Caco-2 (cell line): Measurements from ENCODE around the gene HAUS3. TPM values are rescaled to one million over a fixed set of nuclear protein-coding genes. Genes with fewer than 3 reads are reported as not detected.
"Not testable (repeated sequence)": the region's sequence is repeated elsewhere in the genome, so short reads cannot be mapped to it uniquely, and the experiment has no call there.

Experiments used
- BruUV-seq: library from RNA; stranded (reverse); fragments of 400-500 nt; replicated peaks from 2 replicates; lab custom pipeline; 2021; lab: Mats Ljungman, UMichigan
- CTCF ChIA-PET: fragments of 300-600 bp; sonication (Branson Sonifier 250); formaldehyde crosslinking; loops from one replicate; lab custom pipeline; 2022; ENCODE audit warnings: antibody characterized with exemption; lab: Charles Lee
- POLR2A ChIA-PET: fragments of 300-600 bp; sonication (Branson Sonifier 250); formaldehyde crosslinking; loops from one replicate; lab custom pipeline; 2022; ENCODE audit warnings: antibody characterized with exemption; lab: Charles Lee
- DNase-seq, 2 experiments: peaks; one replicate each; pipeline versions ENCODE4 v3.0.0 to v3.0.0-alpha.2; 2020 to 2022
- H3K27me3 ChIP-seq: replicated peaks from 2 replicates; pipeline ENCODE4 v1.6.0; 2011; ENCODE audit warnings: low read length; ENCODE audit not compliant: control insufficient read depth, insufficient read depth
- H3K36me3 ChIP-seq: 2 replicates; pipeline ENCODE4 v1.5.1; 2011; ENCODE audit warnings: low read length; ENCODE audit not compliant: control insufficient read depth, insufficient read depth
- H3K4me1 ChIP-seq: fragments of 250-450 bp; sonication (Bioruptor Pico); 2 replicates; pipeline ENCODE4 v1.5.1; 2020; ENCODE audit warnings: mild to moderate bottlenecking
- H3K4me3 ChIP-seq: 2 replicates; pipeline ENCODE4 v1.5.1; 2011; ENCODE audit warnings: low read depth, mild to moderate bottlenecking, control low read depth, low read length
- H3K9me3 ChIP-seq: fragments of 250-450 bp; sonication (Bioruptor Pico); 2 replicates; pipeline ENCODE4 v1.5.1; 2020; ENCODE audit warnings: mild to moderate bottlenecking, moderate library complexity
- H3K27ac Mint-ChIP-seq: one replicate; pipeline ENCODE4 v1.8.0; 2022; ENCODE audit warnings: mixed read lengths; ENCODE audit not compliant: unreplicated experiment
- H3K27me3 Mint-ChIP-seq: one replicate; pipeline ENCODE4 v1.8.0; 2022; ENCODE audit warnings: mixed read lengths; ENCODE audit not compliant: insufficient read depth, unreplicated experiment
- H3K36me3 Mint-ChIP-seq: one replicate; pipeline ENCODE4 v1.8.0; 2022; ENCODE audit warnings: mild to moderate bottlenecking, mixed read lengths; ENCODE audit not compliant: insufficient read depth, unreplicated experiment
- H3K4me1 Mint-ChIP-seq: one replicate; pipeline ENCODE4 v1.8.0; 2022; ENCODE audit warnings: low read depth, mixed read lengths; ENCODE audit not compliant: unreplicated experiment
- H3K4me3 Mint-ChIP-seq: one replicate; pipeline ENCODE4 v1.8.0; 2022; ENCODE audit warnings: mild to moderate bottlenecking, moderate library complexity, mixed read lengths; ENCODE audit not compliant: unreplicated experiment
- H3K9me3 Mint-ChIP-seq: one replicate; pipeline ENCODE4 v1.8.0; 2022; ENCODE audit warnings: mixed read lengths; ENCODE audit not compliant: unreplicated experiment
- CTCF ChIP-seq, 2 experiments: fragments of 200-600 bp in 1 of 2; IDR thresholded peaks; 1 replicate in 1 of 2; 2 replicates in 1 of 2; pipeline versions ENCODE4 v1.5.1 to v1.8.0; 2011 to 2022; ENCODE audit warnings: antibody characterized with exemption in 1 of 2, control low read depth in 1 of 2, inconsistent platforms in 1 of 2, low read depth in 1 of 2, low read length in 1 of 2, mild to moderate bottlenecking in 1 of 2, moderate library complexity in 1 of 2; ENCODE audit not compliant: insufficient read depth in 1 of 2, severe bottlenecking in 1 of 2, unreplicated experiment in 1 of 2
- intact Hi-C: fragments of 100-400 bp; cut with micrococcal nuclease; formaldehyde crosslinking; loops from one replicate; pipeline ENCODE4 v1.10.0; 2022; ENCODE audit not compliant: unreplicated experiment
- total RNA-seq: library from RNA; stranded (reverse); gene quantifications from 2 replicates; pipeline ENCODE4 v1.2.3, GENCODE V29; 2022

HAUS3 gene
- total RNA-seq, 1 experiment from 2014 or later = 17.9 TPM

- CTCF ChIA-PET = no interaction called here
- no peak overlapping the region for H3K4me3 ChIP-seq
- H3K27me3 ChIP-seq = no peaks in the 10 kb centered on the region
- POLR2A ChIA-PET = no interaction called here
- H3K4me1 ChIP-seq = no peaks in the 10 kb centered on the region
- no peaks in the 10 kb centered on the region for H3K9me3 ChIP-seq
- no TSS peak for BruUV-seq
- Mint-ChIP-seq H3K9me3 (no peaks in the 10 kb centered on the region), H3K36me3 (peaks cover 13% of the 10 kb centered on the region), H3K4me3 (no peak overlapping the region), H3K4me1 (no peaks in the 10 kb centered on the region), H3K27me3 (no peaks in the 10 kb centered on the region), H3K27ac (no peak overlapping the region)
- TF ChIP-seq CTCF (IDR thresholded peaks at IDR 0.05; ENCODE audit: insufficient read depth in 1 of 2, low read depth in 1 of 2, low read length in 1 of 2, severe bottlenecking in 1 of 2, unreplicated experiment in 1 of 2) = no peak
- intact Hi-C loops = no loop called here
- H3K36me3 ChIP-seq = no peaks in the 10 kb centered on the region
- no peak for DNase-seq
Measured at GRCh38 chr4:2226261-2226660, 15.7 kb downstream of the HAUS3 start.

GRCh38 chr4:2222838-2223237 lies 19.1 kb downstream of the HAUS3 start:
- TF ChIP-seq CTCF (IDR thresholded peaks at IDR 0.05; ENCODE audit: insufficient read depth in 1 of 2, low read depth in 1 of 2, low read length in 1 of 2, severe bottlenecking in 1 of 2, unreplicated experiment in 1 of 2) = no peak
- Mint-ChIP-seq H3K4me1 (peaks cover 9% of the 10 kb centered on the region), H3K9me3 (no peaks in the 10 kb centered on the region), H3K36me3 (peaks cover 4% of the 10 kb centered on the region), H3K27me3 (no peaks in the 10 kb centered on the region), H3K27ac (no peak overlapping the region), H3K4me3 (no peak overlapping the region)
- H3K9me3 ChIP-seq = no peaks in the 10 kb centered on the region
- no peak for DNase-seq
- intact Hi-C loops = loop anchor here (5.0 kb wide), 1 partner anchor 194 kb away; the partner anchor contains the start of genes CFAP99 and ZFYVE28
- no TSS peak for BruUV-seq
- no peaks in the 10 kb centered on the region for H3K27me3 ChIP-seq
- H3K4me3 ChIP-seq = no peak overlapping the region
- H3K4me1 ChIP-seq = no peaks in the 10 kb centered on the region
- H3K36me3 ChIP-seq = no peaks in the 10 kb centered on the region
- ChIA-PET CTCF (no interaction called here), POLR2A (no interaction called here)

GRCh38 chr4:2221378-2221777 lies 20.5 kb downstream of the HAUS3 start:
- DNase-seq, H3K4me3 ChIP-seq, H3K27me3 ChIP-seq, H3K9me3 Mint-ChIP-seq, POLR2A ChIA-PET, H3K27me3 Mint-ChIP-seq, H3K27ac Mint-ChIP-seq, H3K4me1 Mint-ChIP-seq, H3K36me3 Mint-ChIP-seq, H3K4me3 Mint-ChIP-seq, BruUV-seq, H3K36me3 ChIP-seq, H3K4me1 ChIP-seq, H3K9me3 ChIP-seq: not testable (repeated sequence)
- intact Hi-C loops = loop anchor here (2.0 to 5.0 kb wide), 2 partner anchors 196 to 247 kb away; partner anchors contain the start of genes CFAP99, RNF4 and ZFYVE28
- CTCF ChIA-PET = interaction anchor here (1.8 kb wide), 1 partner anchor 220 kb away, joined by 5 read pairs; no protein-coding TSS in a partner anchor
